NCI-H1436 (cell line): ENCODE results near the gene TYW1B.
A peak's percentile ranks its signal among the peaks of the same experiment; 100 is the strongest.
"Not testable (repeated sequence)": the region's sequence is repeated elsewhere in the genome, so short reads cannot be mapped to it uniquely, and the experiment has no call there.

Experiments
- DNase-seq: peaks from one replicate; lab custom pipeline; 2025; lab: John Stamatoyannopoulos, UW

The TYW1B gene

DNA sequence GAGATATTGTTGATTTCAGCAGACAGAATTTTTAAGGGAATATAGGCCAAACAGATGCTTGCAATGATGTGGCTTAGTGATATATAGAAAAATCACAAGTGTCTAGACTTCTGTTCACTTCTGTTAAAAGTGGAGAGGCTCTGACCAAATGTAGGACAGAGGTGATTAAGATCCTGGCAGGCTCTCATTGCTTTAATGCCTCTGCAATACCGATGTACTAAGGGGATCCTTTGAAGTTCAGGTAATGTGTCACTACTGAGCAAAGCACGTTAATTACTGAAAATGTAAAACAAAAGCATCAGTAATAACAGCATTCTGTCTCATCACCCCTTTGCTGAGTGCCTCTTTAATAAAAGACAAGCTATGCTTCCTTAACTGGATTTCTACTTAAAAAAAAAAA lies 131.4 kb downstream of the TYW1B start:
- DNase-seq: not testable (repeated sequence)

DNA sequence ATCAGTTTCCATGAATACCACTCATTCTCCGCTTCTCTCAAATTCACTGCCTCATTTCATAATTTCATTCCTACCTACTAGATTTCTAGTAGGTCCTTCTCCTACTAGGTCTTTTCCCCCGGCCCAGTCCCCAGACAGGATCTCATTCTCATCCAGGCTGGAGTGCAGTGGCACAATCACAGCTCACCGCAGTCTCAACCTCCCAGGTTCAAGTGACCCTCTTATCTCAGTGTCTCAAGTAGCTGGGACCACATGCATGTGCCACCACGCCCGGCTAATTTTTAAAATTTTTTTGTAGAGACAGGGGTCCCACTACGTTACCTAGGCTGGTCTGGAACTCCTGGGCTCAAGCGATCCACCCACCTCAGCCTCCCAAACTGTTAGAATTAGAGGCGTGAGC lies 132.5 kb downstream of the TYW1B start:
- not testable (repeated sequence) for DNase-seq

DNA sequence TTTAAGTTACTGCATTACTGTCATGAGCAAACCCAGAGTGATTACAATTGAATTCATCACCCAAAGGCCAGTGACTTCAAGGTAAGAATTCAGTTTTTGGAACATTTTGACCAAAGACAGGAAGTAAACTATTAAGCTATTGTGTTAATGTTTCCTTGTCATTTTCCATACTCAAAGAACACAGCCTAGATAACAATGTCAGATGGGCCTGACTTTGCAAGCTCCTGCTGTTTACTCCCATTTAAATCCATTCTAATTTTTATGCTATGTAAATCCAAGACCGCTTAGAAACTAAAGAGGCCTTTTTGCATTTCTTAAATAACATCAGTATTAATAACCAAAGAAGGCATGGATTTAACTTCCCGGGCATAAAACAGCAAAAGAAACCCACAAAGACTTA lies 136.6 kb downstream of the TYW1B start:
- not testable (repeated sequence) for DNase-seq

DNA sequence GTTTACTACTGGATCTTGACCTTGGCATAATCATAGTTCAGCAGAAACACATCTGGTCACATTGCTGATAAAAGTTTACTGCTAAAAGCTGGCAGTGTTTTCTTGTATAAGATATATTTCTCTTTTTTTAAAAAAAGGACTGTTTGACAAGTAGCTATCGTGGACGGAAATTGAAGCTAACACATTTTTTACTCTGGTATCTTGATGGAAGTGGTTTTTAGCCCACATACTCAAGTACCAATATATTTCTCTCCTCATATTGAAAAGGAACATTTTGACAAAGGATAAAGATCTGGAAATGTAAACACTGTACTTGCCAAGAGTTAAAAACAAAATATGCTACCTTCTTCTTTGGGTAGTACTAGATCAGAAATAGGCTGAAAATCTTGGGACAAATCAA lies 137.8 kb downstream of the TYW1B start:
- not testable (repeated sequence) for DNase-seq

DNA sequence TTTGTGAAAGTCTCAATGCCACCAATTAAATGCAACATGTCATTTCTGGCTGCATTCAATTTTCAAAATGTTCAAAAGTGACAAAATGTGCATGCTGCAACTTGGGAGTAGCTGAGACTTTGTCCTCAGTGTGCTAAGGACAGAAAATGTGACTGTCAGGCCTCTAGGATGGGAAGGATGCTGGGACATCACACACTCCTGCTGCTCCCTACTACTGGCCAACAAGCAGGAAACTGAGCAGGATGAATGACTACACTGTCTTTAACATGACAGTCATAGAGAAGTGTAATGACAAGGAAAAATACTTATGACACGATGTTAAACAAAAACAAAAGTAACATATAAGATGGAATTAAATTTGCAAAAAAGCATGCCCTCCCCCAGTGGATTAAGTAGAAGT lies 138.7 kb downstream of the TYW1B start:
- not testable (repeated sequence) for DNase-seq

DNA sequence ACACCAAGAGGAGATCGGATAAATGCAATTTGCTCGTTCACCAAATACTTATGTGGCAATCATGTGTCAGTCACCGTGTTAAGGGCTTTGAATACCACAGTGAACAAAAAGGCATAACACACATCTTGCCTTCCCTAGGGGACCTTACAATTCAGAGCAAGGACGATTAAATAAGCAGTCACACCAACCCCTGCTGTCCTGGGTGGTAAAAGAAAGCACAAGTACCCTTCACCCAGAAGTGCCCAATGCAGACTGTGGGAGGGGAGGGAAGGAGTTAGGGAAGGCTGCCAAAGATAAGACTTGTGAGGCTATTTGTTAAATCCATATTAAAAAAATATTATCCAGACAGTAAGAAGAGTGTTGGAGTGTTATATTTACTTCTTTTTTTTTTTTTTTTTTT lies 146.8 kb downstream of the TYW1B start:
- DNase-seq: peak; percentile 21

DNA sequence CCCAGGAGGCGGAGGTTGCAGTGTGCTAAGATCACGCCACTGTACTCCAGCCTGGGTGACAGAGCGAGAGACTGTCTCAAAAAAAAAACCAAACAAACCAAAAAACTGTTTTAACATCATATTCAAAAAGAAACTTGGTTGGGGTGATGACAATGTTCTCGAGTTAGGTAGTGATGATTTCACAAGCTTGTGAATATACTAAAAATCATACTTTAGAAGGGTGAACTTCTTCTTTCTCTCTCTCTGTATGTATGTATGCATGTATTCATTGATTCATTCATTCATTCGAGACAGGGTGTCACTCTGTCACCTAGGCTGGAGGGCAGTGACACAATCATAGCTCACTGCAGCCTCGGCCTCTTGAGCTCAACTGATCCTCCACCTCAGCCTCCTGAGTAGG lies 151.1 kb downstream of the TYW1B start:
- not testable (repeated sequence) for DNase-seq

DNA sequence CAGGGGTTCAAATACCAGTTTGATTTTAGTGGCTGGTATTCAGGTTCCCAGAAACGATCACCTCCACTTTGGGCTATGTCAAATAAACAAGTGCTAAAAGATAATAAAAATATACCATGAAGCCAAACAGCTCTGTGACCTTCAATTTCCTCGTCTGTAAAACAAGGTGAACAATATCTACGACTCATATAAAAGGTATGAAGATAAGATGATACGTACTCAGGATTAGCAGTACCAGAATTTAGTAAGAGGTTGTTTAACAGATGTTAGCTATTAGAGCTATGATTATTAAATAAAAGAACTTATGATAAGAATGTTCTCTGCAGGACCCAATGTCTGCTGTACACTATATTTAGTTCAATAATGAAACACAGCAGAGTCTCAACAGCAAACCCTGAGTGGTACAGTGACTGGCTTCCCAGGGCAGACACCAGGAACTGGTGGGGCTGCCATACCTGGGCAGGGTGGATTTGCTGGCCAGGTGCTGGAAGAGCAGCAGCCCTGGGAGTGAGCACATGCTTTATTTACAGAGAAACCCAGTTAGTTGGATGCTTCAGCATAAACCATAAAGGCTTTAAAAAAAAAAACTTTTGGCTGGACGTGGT lies 151.8 kb downstream of the TYW1B start:
- DNase-seq: not testable (repeated sequence)

DNA sequence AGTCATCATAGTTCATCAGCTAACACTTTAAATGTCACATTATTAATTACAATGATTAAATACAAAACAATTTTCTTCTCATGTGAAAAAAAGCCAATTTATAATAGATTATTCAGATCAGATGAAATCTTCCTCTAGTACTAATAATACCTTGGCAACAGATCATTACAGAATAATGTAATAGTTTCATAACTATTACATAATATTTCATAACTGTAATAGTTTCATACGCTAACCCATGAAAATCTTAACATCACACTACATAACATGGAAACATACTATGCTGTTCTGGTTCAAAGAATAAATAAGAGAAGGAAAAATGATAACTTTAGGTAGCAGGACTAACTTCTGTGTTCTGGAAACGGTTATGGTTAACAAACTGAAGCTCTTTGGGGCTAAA lies 152.3 kb downstream of the TYW1B start:
- not testable (repeated sequence) for DNase-seq

DNA sequence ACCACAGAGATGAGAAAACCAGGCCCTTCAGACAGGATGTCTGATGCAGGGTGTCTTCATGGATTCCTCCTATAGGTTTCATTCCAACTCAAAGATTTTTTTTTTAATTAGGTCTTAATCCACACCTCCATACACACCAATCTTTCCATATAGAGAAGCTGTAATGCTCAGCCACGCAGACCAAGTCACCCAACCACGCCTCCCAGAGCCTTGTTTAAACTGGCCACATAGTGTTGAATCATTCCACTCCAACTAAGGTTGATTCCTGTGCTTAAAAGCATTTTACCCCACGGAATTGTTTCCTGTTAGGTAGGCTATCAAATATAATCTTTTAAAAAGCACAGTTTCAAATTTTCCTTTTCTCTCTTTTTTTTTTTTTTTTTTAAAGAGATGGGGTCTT lies 153.6 kb downstream of the TYW1B start:
- no peak for DNase-seq

DNA sequence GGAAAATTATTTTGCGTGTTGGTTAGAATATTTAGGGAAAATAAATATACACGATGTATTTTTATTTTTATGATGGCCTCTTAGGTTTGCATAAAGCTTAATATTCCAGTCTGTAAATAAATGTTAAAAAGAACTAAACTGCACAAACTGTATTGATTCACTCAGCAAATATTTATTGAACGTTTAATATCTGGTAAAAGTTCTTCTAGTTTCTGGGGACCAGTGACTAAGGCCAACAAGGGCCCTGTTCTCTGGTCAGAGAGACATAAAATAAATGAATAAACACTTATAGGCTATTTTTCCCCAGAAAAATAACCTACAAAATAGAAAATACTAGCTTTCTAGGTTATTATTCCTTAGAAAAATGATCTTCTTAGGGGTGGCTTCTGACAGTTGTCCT lies 157.2 kb downstream of the TYW1B start:
- DNase-seq: not testable (repeated sequence)

DNA sequence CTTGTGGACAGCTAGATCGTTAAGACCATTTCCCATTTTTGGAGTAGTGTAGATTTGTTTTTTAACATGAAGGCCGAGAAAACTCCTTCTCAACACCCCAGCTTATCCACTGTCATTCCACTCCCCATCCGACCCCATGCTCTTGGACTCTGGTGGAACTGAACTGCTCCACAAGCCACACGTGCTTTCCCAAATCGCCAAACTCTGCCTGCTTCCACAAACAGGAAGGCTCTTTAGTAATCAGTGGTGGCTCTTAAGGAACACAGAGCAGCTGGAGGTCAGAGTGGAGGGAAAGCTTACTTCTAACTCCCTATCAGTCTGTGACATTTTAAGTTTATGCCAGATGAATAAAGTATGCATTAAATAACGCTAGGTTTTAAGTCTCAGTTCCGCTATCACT lies 159.6 kb downstream of the TYW1B start:
- not testable (repeated sequence) for DNase-seq

DNA sequence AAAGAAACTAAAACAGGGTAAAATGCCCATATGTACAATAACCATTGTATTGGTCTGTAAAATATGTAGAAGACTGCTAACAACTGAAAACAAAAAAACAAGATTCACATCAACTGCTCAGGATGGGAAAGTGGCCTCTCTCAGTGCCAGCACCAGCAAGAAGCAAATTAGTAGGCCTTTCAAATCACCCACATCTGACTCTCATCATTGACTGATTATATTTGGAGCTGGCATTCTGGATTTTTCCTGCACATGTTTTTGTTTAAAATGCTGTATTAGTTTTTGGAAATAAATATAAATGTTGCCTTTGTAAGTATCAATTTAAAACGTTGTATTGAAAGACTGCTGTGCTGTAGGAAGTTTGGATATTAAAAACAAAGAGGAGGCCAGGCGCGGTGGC lies 161.0 kb downstream of the TYW1B start:
- DNase-seq: not testable (repeated sequence)

DNA sequence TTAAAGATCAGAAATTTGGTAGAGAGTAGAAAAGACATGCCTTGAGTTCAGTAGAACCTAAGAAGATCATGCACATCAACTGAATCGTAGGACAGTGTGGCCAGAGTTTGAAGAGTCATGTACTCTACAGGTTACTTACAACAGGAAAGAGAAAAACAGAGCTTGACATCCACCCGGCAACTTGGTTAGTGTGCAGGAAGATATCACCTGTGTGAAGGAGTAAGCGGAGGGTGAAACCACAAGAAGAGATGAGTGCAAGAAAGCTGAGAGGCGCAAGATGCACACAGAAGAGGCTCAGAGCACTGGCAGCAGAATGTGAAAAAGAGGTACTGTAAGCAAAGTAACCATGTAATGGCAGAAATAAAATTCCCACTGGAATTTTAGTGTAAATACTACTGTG lies 179.4 kb downstream of the TYW1B start:
- not testable (repeated sequence) for DNase-seq

DNA sequence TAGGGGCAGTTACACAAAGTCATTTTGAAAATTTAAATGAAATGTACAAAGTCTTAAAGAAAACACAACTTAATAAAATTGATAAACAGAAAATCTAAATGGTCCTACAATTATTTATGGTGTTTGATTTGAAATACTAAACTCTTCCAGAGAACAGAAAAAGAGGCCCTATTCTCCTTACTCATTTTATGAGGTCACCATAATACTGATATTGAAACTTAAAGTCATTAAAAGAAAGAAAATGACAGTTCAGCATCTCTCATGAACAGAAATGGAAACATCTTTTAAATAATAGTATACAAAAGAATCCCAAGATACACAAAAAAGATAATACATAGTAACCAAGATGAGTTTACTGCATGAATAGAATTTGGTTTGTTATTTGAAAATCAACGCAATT lies 184.3 kb downstream of the TYW1B start:
- not testable (repeated sequence) for DNase-seq

DNA sequence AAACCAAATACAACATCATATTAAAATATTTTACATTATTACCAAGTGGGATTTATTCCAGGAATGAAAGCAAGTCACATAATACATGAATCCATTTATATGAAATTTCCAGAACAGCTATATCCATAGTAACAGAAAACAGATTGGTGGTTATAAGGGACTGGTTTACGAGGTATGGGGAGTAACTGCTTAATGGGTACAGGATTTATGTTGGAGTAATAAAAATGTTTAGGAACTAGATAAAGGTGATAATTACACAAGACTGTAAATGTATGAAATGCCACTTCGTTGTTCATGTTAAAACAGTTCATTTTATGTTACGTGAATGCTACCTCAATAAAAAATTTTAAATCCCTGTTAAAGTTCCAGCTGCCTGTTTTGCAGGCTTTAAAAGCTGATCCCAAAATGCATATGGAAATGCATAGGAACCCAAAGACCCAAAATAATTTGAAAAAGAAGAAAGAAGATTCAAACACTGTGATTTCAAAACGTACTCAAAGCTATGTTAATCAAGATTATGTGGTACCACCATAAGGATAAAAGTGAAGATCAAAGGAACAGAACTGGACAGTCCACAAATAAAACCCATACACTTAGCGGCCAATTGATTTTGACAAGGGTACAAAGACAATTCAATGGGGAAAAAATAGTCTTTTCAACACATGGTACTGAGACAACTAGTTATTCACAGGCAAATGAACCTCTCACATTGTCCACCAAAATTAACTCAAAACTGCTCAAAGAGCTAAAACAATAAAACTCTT lies 186.3 kb downstream of the TYW1B start:
- not testable (repeated sequence) for DNase-seq

DNA sequence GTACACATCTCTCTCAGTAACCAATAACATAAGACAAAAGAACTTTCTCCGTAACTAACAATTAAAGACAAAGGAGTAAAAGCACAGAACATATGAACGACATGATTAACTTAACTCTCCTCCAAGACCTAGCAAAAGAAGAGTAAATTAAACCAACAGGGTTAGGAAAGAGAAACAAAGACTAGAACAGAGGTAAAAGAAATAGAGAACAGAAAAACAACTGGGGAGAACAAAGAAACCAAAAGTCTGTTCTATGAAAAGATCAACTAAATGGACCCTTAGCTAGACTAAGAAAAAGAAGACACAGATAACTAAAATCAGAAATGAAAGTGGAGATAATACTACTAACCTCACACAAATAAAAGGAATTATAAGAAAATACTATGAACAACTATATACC lies 187.3 kb downstream of the TYW1B start:
- DNase-seq: not testable (repeated sequence)

DNA sequence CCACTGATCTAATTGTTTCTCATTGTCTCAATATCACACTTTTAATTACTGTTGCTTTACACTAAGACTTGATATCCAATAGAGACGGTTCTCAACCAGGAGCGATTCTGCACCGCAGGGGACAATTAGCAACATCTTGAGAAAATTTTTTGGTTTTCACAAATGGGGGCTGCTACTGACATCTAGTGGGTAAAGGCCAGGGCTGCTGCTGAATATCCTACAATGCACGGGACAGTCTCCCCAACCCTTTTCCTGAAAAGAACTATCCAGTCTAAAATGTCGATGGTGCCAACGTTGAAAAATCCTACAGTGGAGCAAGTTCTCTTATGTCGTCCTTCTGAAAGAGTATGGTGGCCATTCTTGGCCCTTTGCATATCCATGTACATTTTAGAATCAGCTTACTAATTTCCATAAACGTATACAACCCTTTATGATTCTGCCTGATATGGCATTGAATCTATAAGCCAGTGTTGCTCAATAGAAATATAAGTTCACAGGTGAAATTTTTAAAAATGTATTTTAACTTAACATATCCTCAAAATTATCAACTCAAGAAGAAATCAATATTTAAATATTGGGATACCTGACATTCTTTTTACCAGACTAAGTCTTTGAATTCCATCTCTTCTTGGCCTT lies 192.6 kb downstream of the TYW1B start:
- DNase-seq: not testable (repeated sequence)

DNA sequence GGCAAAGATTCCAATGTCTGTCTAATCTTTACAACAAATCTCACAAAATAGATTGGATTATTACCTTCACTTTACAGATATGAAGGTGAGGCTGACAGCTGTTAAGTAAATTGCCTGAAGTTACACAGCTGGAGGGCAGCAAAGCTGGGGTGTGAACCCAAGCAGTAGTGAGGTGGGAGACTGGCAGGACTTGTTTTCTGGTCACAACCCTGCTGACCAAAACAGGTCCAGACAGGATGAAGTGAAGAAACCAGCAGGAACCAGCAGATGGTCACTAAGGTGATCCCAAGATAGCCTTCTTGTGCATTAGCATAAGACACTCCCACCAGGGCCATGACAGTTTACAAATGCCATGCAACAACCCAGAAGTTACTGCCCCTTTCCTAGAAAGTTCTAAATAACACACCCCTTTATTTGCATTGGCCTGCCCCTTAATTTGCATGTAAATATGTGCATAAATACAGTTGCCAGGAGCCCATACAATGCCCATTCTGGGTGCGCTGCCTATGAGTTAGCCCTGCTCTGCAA lies 195.2 kb downstream of the TYW1B start:
- DNase-seq: not testable (repeated sequence)

DNA sequence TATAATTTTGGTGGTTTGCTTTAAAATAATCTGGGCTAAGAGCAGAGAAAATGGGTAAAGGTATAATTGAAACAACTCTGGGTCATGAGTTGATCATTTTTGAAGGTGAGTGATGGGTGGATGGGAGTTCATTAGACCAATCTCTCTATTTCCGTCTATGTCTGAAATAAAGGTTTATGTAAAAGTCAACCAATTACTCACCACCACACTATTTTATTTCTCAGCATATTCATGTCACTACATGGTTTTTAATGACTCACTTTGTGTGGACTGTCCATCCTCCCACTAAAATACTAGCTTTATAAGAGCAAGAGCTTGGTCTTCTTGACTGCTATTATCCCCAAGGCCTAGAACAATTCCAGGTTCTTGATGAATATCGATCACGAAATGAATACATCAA lies 199.6 kb downstream of the TYW1B start:
- not testable (repeated sequence) for DNase-seq

DNA sequence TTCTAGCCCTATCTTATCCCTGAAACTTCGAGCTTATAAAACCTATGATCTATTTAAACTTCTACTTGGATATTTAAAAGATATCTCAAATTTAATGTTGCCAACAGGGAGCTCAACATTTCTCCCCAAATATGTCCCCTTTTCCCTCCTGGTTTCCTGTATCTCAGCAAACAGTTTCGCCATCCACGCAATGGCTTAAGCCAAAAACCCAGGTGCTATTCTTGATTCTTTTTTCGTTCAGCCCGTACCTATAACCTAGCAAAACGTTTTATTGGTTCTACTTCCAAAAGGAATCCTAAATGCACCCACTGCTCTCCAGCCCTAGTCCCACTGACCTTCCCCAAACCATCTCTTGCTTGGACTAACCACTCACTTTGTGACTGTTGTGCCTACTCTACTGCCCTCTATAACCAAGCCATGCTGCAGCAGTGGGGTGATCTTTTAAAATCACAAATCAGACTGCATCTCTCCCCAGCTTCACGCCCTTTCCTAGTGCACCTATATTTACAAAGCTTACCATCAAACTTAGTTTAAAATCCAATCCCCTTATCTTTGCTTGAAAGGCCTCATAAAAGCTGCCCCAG lies 201.5 kb downstream of the TYW1B start:
- not testable (repeated sequence) for DNase-seq

DNA sequence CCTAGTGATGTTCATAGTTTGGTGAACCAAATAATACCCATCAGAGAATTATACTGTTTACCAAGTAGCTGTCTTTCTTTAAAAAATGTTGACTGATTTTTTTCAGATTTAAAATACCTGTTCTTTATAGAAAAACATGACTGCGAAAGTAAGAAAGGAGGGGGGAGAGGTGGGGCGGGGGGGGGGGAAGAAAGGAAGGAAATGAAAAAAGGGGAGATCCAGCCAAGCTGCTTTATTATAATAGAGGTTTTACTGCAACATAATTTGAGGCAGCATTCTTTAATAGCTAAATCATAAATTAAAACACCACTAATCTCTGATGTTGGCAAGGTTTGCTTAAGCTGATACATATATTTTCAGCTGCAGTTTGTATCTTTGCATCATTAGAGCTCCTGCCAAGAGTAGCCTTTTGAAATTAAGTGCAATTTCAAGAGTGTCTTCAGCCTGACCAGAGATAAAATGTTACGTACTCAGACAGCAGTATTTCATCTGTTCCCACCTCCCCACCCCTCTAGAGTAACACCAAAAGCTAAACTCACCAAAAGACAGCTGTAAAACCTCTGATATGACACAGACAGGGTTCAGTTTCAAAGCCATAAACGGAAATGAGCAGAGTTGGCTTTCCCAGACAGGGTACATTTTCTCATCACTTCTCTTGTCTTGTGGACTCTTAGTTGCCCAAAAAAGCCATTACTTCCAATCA lies 202.1 kb downstream of the TYW1B start:
- DNase-seq: not testable (repeated sequence)
